Astrocyte (in vitro differentiated cells and primary cell): ENCODE results near the gene C1orf35.

Experiments used
- EZH2 ChIP-seq: IDR thresholded peaks from 2 replicates; pipeline ENCODE4 v1.6.1; 2012; ENCODE audit warnings: mild to moderate bottlenecking, low read length, inconsistent platforms; ENCODE audit not compliant: insufficient read depth
- TF ChIP-seq, protein P1 (sequence below): IDR thresholded peaks from 2 replicates; pipeline ENCODE4 v1.5.1; 2011; ENCODE audit warnings: low read depth, mild to moderate bottlenecking, inconsistent platforms, low read length, moderate library complexity; ENCODE audit not compliant: insufficient read depth

DNA sequence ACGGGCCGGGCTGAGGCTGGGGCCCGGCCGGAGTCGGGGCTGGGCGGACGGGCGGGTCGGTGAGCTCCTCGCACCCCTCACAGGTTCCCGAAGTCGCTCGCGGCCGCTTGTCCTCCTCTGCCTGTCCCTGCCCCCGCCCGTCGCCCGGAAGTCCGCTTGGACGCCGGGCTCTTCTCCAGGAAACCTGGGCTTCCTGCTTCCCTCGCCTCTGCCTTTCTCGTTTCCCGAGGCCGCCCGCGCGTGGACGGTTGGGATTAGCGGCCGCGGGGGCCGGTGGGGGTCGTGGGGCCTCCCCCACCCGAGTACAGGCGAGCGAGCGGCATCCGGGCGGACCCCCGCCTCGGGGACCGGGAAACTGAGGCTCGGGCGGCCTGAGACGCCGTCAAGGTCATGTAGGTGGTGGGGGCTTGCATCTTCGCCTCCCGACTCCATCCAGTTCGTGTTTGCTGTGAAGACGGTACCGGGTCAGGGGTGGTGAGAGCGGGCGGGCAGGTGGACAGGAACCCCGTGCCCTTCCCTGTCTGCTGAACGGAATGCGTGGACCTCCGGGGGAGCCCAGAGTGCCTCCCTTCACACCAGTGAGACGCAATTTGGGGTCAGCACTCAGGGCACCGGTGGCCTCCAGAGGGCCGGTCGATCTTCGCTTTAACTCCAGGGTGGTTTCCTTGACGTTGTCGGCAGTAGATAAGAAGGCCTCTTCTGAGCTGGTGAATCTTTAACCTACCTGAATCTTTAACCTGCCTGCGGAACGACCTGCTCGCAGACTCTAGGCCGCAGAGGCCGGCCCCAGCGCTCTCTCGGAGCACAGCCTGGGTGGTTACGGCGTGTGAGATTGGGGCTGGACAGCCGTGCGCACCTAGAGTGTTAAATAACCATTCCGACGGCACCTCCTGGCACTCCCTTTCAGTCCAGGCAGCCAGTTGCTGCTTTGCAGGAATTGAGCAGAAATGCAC, 19.9 kb downstream of the C1orf35 start:
- TF ChIP-seq, protein P1, sequence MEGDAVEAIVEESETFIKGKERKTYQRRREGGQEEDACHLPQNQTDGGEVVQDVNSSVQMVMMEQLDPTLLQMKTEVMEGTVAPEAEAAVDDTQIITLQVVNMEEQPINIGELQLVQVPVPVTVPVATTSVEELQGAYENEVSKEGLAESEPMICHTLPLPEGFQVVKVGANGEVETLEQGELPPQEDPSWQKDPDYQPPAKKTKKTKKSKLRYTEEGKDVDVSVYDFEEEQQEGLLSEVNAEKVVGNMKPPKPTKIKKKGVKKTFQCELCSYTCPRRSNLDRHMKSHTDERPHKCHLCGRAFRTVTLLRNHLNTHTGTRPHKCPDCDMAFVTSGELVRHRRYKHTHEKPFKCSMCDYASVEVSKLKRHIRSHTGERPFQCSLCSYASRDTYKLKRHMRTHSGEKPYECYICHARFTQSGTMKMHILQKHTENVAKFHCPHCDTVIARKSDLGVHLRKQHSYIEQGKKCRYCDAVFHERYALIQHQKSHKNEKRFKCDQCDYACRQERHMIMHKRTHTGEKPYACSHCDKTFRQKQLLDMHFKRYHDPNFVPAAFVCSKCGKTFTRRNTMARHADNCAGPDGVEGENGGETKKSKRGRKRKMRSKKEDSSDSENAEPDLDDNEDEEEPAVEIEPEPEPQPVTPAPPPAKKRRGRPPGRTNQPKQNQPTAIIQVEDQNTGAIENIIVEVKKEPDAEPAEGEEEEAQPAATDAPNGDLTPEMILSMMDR: no peak
- TF ChIP-seq EZH2: no peak
